Left ventricle myocardium superior (tissue), 1 donor: ENCODE measurements around the gene KCNIP4. TPM values are rescaled to one million over a fixed set of nuclear protein-coding genes. Genes with fewer than 3 reads are reported as not detected.
"Not testable (repeated sequence)": the region's sequence is repeated elsewhere in the genome, so short reads cannot be mapped to it uniquely, and the experiment has no call there.

Experiments
- ATAC-seq: fragments of 200-7000 bp; cut with Tn5 transposase; one replicate; pipeline ENCODE4 v1.9.1; 2020; ENCODE audit warnings: mild to moderate bottlenecking, moderate library complexity
- DNase-seq: peaks from one replicate; pipeline ENCODE4 v3.0.0-alpha.2; 2020
- intact Hi-C: fragments of 100-400 bp; cut with micrococcal nuclease; formaldehyde crosslinking; loops from one replicate; pipeline ENCODE4 v1.11.0; 2022
- total RNA-seq: library from RNA; stranded (reverse); fragmentation: NEBNext Ultra II Directional; extraction: Animal tissue kit (Norgen Biotek cat#: 25700); gene quantifications from one replicate; pipeline ENCODE4 v1.2.1, GENCODE V29; 2021
- donor health status: DM: no; HTN: yes; CAD: no; lungs with severe emphysema.

KCNIP4 gene
- total RNA-seq, 1 donor from 2014 or later, result not detected

- DNase-seq (no peak), ATAC-seq (no peak)
- intact Hi-C loops, result no loop called here
These were observed 582.3 kb downstream of the KCNIP4 start for GRCh38 chr4:21366312-21366711.

- DNase-seq (no peak), ATAC-seq (no peak)
- intact Hi-C loops, result no loop called here
These were observed 584.9 kb downstream of the KCNIP4 start for GRCh38 chr4:21363701-21364100.

- intact Hi-C loops, DNase-seq, ATAC-seq: not testable (repeated sequence)
These were observed 596.2 kb downstream of the KCNIP4 start for GRCh38 chr4:21352354-21352753.

- DNase-seq, result no peak
- no peak for ATAC-seq
- intact Hi-C loops, result no loop called here
These were observed 601.4 kb downstream of the KCNIP4 start for GRCh38 chr4:21347142-21347541.

- intact Hi-C loops, result no loop called here
- DNase-seq (no peak), ATAC-seq (no peak)
These were observed 620.4 kb downstream of the KCNIP4 start for GRCh38 chr4:21327976-21328700.

GRCh38 chr4:21320034-21320433, 628.5 kb downstream of the KCNIP4 start:
- intact Hi-C loops, result no loop called here
- DNase-seq, result no peak
- no peak for ATAC-seq

GRCh38 chr4:21307709-21308108, 640.9 kb downstream of the KCNIP4 start:
- no peak for DNase-seq
- ATAC-seq, result no peak
- intact Hi-C loops, result no loop called here

GRCh38 chr4:21304540-21304887, 644.1 kb downstream of the KCNIP4 start:
- ATAC-seq, result no peak
- intact Hi-C loops, result no loop called here
- no peak for DNase-seq

GRCh38 chr4:21290562-21290961, 658.0 kb downstream of the KCNIP4 start:
- DNase-seq (no peak), ATAC-seq (no peak)
- intact Hi-C loops, result no loop called here

GRCh38 chr4:21276046-21276445, 672.5 kb downstream of the KCNIP4 start:
- no peak for ATAC-seq
- intact Hi-C loops, result no loop called here
- no peak for DNase-seq

GRCh38 chr4:21271439-21272052, 677.0 kb downstream of the KCNIP4 start:
- intact Hi-C loops, result no loop called here
- ATAC-seq, result no peak

GRCh38 chr4:21248331-21248730, 700.2 kb downstream of the KCNIP4 start:
- ATAC-seq, result no peak
- no peak for DNase-seq
- intact Hi-C loops, result no loop called here

More at GRCh38 chr4:21271439-21272052, 677.0 kb downstream of the KCNIP4 start:
- no peak for DNase-seq

- intact Hi-C loops, result no loop called here
- DNase-seq, result no peak
These were observed 706.4 kb downstream of the KCNIP4 start for GRCh38 chr4:21242163-21242562.

GRCh38 chr4:21226637-21227538, 721.7 kb downstream of the KCNIP4 start:
- DNase-seq (no peak), ATAC-seq (no peak)
- intact Hi-C loops, result no loop called here

More at GRCh38 chr4:21242163-21242562, 706.4 kb downstream of the KCNIP4 start:
- ATAC-seq, result no peak

GRCh38 chr4:21211846-21212245, 736.7 kb downstream of the KCNIP4 start:
- intact Hi-C loops, result no loop called here
- no peak for ATAC-seq
- DNase-seq, result no peak

- DNase-seq, result no peak
- ATAC-seq, result no peak
- intact Hi-C loops, result no loop called here
These were observed 738.7 kb downstream of the KCNIP4 start for GRCh38 chr4:21209860-21210259.

- intact Hi-C loops, result no loop called here
- DNase-seq (no peak), ATAC-seq (no peak)
These were observed 742.6 kb downstream of the KCNIP4 start for GRCh38 chr4:21205821-21206531.

- intact Hi-C loops, result no loop called here
- no peak for DNase-seq
- no peak for ATAC-seq
These were observed 745.2 kb downstream of the KCNIP4 start for GRCh38 chr4:21203416-21203815.

- DNase-seq, result no peak
- intact Hi-C loops, result no loop called here
- ATAC-seq, result no peak
These were observed 745.6 kb downstream of the KCNIP4 start for GRCh38 chr4:21202959-21203358.
